DMS114 treated with DMSO at 0.1 percent for 48 hours (cell line): ENCODE data around the gene GAREM2.

Experiments
- DNase-seq: peaks from one replicate; lab custom pipeline; 2025; ENCODE audit not compliant: unreplicated experiment; lab: John Stamatoyannopoulos, UW

Gene GAREM2

GRCh38 chr2:26230806-26231205, 57.9 kb downstream of the GAREM2 start:
- DNase-seq: no peak

GRCh38 chr2:26235089-26235488, 62.2 kb downstream of the GAREM2 start:
- no peak for DNase-seq

- no peak for DNase-seq
These were observed 65.0 kb downstream of the GAREM2 start for GRCh38 chr2:26237868-26238267.

- DNase-seq: no peak
These were observed 65.5 kb downstream of the GAREM2 start for GRCh38 chr2:26238311-26238958.
